NCI-H2196 (cell line): ENCODE data around the gene RBKS.
A peak's percentile ranks its signal among the peaks of the same experiment; 100 is the strongest.

Experiments used
- DNase-seq: peaks from one replicate; lab custom pipeline; 2025; ENCODE audit not compliant: unreplicated experiment; lab: John Stamatoyannopoulos, UW

The RBKS gene

DNA sequence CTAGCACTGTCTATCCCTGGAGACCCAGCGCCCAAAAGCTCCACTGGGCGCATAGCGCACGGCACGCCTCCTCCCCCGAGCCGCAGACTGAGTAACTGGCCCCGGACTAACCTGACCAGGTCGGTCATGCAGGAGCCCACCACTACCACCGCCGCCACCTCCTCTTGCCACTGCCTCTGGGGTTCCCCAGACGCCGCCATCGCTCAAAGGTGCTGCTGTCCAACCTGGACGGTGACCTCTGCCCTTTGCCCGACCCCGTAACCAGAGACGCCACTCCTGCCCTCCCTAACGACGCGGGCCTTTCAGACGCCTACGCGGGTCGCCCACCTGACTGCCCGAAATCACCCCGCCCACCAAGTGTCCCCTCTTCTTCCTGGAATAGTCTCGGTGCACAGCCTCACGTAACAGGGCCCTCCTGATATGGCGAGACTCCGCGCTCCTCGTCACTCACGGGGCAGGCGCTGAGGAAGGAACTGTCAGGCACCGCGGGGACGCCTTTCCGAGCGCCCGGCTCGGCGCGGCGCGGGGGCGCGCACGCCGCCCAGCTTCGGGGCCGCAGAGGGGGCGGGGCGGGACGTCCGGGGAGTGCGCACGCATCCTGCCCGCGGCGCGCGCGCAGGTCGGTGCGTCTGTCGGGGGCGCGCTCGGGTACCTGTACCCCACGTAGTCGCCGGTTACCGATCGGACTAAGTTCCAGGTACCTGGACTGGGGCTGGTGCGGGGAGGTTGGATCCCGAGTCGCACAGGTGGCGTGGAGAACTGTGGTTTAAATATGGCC is at the start of gene RBKS, which contains the start of gene BABAM2:
Gene RBKS, minus strand, starts transcription at position 242 of the 778 bp plus-strand sequence. Its CDS starts 42 bp downstream, at position 200.
Gene BABAM2, plus strand, starts transcription at position 584 of the 778 bp plus-strand sequence. CDS start 3,828 bp downstream, outside the sequence.
- DNase-seq = peak; percentile 86

DNA sequence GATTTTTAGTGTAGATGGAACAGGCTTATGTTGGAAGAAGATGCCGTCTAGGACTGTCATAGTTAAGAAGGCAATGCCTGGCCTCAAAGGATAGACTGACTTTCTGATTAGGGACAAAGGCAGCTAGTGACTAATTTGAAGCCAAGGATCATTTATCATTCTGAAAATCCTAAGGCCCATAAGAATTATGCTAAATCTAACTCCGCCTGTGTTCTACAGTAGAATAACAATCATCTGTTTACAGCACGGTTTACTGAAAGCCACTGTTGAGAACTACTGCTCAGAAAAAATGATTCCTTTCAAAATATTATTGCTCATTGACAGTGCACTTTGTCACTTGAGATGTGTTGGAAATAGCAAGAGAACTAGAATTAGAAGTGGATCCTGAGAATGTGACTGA is 44.8 kb upstream of the RBKS start:
- no peak for DNase-seq

DNA sequence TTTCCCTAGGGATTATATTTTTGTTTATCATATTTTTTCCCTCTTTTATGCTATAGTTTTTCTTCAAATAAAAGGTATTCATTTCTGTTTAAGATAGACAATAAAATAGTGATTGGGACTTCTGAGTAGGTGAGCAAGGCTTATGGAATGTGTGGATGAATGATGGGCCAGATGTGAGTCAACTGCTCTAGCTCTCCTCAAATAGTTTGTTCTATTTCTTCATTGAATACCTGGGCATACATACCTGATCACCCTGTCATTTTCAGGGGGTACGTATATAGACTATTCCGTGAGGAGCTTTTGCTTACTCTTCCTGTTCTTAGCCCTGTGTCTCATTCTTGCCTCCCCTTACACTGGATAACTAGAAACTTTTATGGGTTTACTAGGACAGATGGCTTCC is 42.2 kb upstream of the RBKS start:
- no peak for DNase-seq

- no peak for DNase-seq
Measured at GRCh38 chr2:27931361-27931950, 41.3 kb upstream of the RBKS start.

GRCh38 chr2:27929916-27930486 is 39.8 kb upstream of the RBKS start:
- DNase-seq = no peak

DNA sequence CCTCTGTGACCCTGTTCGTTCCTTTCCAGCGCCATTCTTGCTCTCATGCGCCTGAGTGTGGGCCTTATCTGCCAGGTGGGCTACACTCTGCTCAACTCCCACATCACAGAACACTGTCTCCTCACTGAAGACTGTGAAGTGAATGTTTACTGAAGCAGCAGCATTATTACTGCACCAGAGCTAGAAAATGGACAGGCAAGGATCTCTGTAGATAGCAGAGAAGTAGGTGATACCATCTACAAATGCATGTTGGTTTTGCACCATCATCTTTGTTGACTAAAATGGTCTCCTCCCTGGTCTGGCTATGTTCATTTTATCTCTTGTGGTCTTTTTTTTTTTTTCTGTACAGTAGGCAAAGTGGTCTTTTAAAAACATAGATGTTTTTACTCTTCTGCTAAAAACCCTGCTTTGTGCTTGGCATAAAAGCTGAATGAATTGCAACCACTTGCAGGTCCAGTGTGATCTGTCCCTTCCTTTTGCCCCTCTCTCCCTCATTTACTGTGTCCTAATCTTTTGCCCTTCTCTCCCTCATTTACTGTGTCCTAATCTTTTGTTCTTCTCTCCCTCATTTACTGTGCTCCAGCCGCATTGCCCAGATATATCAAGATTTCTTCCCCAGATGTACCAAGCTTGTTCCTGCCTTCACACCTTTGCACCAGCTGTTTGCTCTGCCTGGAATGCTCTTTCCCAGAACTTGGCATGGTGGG is 35.7 kb upstream of the RBKS start:
- DNase-seq = no peak

DNA sequence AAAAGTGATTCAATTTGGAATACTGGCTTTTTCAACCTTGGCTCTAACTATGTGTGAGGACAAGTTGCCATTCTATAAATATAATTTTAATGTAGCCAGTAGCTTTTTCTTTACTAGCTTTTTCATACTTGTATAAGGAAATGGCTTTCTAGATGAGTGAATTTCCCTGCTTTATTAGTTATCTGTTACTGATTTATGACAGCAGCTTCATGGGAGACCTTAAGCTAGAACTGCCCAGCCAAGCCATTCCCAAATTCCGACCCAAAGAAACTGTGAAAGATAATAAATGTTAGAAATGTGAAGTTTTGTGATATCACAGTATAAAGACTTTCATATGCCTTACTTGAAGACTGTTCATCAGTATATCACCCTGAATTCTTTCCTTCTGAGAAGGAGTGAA is 32.7 kb upstream of the RBKS start:
- no peak for DNase-seq

- DNase-seq = no peak
Measured at GRCh38 chr2:27921880-27922547, 31.8 kb upstream of the RBKS start.

DNA sequence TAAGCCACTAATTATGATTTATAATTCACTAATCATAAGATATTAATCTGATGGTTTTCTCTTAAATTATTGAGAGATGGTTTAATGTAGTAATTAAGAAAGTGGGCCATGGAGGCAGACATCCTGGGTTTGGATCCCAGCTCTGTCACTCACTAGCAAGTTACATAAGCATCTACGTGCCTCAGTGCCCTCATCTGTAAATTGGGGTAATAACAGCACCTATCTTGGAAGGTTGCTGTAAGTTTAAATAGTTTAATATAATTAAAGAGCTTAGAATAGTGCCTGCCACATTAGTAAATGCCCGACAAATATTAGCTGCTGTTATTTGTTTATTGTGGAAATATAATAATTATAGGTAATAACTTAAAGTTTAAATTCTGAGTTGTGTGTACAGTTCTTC is 31.2 kb upstream of the RBKS start:
- DNase-seq = no peak

- DNase-seq = peak; percentile 38
Measured at GRCh38 chr2:27920148-27920885, 30.1 kb upstream of the RBKS start.

DNA sequence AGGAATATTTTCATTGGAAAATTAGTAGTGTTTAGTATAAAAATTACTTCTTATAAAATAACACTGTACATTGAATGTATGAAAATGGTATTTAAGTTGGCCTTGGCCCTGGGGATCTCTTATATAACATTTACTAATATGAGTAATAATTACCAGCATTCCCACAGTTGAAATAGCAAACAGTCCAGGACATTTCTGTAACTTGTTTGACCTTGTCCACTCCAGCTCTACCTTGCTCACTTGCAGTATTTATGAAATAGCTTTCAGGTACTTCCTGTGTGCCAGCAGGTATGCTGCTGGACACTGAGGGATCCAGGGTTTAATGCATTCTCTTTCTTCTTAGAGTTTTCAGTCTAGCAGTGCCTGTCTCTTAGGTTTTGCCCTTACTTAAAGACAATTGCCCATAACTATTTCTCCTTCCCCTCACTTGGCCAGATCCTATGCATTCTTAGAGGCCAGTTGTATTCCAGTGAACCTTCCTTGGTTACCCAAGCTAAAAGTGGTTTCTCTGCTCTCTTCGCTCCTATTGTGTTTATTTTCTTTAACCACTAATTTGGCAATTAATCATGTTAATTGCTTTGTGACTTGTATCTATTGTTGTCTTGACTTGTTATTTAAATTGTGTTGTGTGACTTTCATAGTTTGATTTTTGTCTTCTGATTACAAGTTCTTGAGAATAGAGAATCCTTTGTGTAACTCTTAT is 26.3 kb upstream of the RBKS start:
- DNase-seq = no peak

- DNase-seq = no peak
Measured at GRCh38 chr2:27915874-27916273, 25.7 kb upstream of the RBKS start.

DNA sequence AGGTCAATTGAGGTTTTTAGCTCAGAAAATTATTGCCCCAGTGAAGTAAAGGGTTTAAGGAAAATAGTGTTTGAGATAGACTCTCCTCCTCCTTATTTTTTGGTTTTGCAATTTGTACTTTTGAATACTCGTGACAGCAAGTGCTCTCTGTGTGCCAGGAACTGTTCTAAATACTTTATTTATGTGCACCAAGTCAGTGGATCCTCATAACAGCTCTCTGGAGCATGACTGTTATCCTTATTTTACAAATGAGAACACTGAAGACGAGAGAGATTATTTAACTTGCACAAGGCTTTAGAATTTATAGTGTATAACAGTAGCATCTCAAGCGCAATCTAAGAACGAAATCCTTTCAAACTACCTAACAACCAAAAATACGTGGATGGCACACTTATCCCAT is 25.0 kb upstream of the RBKS start:
- DNase-seq = no peak

- DNase-seq = no peak
Measured at GRCh38 chr2:27914805-27915175, 24.6 kb upstream of the RBKS start.

- no peak for DNase-seq
Measured at GRCh38 chr2:27914041-27914804, 24.0 kb upstream of the RBKS start.

- DNase-seq = no peak
Measured at GRCh38 chr2:27912512-27912911, 22.3 kb upstream of the RBKS start.

GRCh38 chr2:27911458-27912210 is 21.4 kb upstream of the RBKS start:
- DNase-seq = no peak

GRCh38 chr2:27909901-27910300 is 19.7 kb upstream of the RBKS start:
- DNase-seq = no peak
